ENCODE results near the gene CXCL14. TPM values are rescaled to one million over a fixed set of nuclear protein-coding genes. Genes with fewer than 3 reads are reported as not detected.

The CXCL14 gene
- total and polyA plus RNA-seq, 2 experiments from 2014 or later, result 1.7 TPM; not detected in 1

DNA sequence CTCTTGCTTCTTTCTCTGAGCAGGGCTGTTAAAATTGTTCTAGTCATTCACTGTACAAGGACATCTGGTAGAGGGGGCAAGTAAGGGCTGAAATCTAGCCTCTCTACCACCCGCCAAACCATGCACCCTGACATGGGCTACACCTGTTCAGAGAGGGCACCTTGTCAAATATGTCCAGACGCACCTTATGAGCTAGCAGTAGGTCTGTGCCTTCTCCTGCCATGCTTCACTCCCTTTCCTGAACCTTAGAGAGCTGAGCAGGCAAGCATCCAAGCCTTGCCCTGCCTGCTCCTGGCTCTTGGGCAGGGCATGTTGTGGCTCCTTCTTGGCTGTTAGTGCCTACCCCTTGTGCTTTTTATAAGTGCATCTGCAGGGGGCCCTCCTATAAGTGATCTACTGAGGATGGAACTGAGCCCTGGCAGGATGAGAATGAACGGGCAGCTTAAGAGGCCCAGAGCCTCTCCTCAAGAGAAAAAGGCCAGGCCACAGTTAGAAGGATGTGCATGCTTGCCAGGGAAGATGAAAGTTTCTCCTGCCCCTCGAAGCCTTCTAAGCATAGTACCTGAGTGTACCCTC lies 39.3 kb downstream of the CXCL14 start (continued):
- TF ChIP-seq CTCF (conservative IDR thresholded peaks at IDR 0.05; ENCODE audit: low read depth in 2 of 2) (no peak), JUNB (IDR thresholded peaks at IDR 0.05; ENCODE audit: unreplicated experiment) (no peak), ZNF114 (CRISPR knock-in tag; IDR thresholded peaks at IDR 0.05) (no peak), ETS1 (IDR thresholded peaks at IDR 0.05) (no peak), POLR2AphosphoS5 (IDR thresholded peaks at IDR 0.05; ENCODE audit: low read depth) (no peak), ZNF331 (CRISPR knock-in tag; IDR thresholded peaks at IDR 0.05; ENCODE audit: low read depth) (no peak), EZH2phosphoT487 (IDR thresholded peaks at IDR 0.05; ENCODE audit: unreplicated experiment) (no peak)

GRCh38 chr5:135538261-135538660 lies 40.5 kb downstream of the CXCL14 start:
- Histone ChIP-seq H3K27me3 (ENCODE audit: insufficient read depth) (peaks cover 100% of the 10 kb centered on the region), H3K79me2 (replicated peaks; ENCODE audit: insufficient read depth) (no peaks in the 10 kb centered on the region), H3K4me1 (ENCODE audit: insufficient read depth) (peaks cover 28% of the 10 kb centered on the region), H3K4me3 (no peak overlapping the region), H2AFZ (no peak overlapping the region), H3F3A (replicated peaks; ENCODE audit: low read depth) (peaks cover 11% of the 10 kb centered on the region; the same call in 1 of the 2 replicates), H3K36me3 (ENCODE audit: insufficient read depth) (no peaks in the 10 kb centered on the region; the same call in 1 of the 2 replicates), H3K27ac (ENCODE audit: low read depth) (no peak overlapping the region), H4K20me1 (replicated peaks; ENCODE audit: insufficient read depth) (peaks cover 47% of the 10 kb centered on the region), H3K9me2 (ENCODE audit: insufficient read depth) (no peaks in the 10 kb centered on the region), H3K4me2 (no peak overlapping the region)
- Mint-ChIP-seq H3K36me3 (ENCODE audit: low read depth) (no peaks in the 10 kb centered on the region; the same call in 2 of the 3 replicates), H3K27me3 (ENCODE audit: insufficient read depth, low read depth, poor library complexity) (peaks cover 100% of the 10 kb centered on the region), H3K4me1 (peaks cover 22% of the 10 kb centered on the region), H3K27ac (no peak overlapping the region), H3K9me3 (peaks cover 17% of the 10 kb centered on the region), H3K4me3 (no peak overlapping the region)
- DNase-seq (ENCODE audit: low spot score) (no peak), ATAC-seq (no peak)
- TF ChIP-seq ZNF114 (CRISPR knock-in tag; IDR thresholded peaks at IDR 0.05), result no peak
- TF ChIP-seq ZNF462 (CRISPR knock-in tag; IDR thresholded peaks at IDR 0.05), result no peak
- no peak for TF ChIP-seq STAT1 (IDR thresholded peaks at IDR 0.05; ENCODE audit: unreplicated experiment)
- no peak for TF ChIP-seq POLR2AphosphoS5 (IDR thresholded peaks at IDR 0.05; ENCODE audit: low read depth)
- TF ChIP-seq CREB1 (CRISPR knock-in tag; IDR thresholded peaks at IDR 0.05; ENCODE audit: low read depth), result no peak
- no peak for TF ChIP-seq EZH2 (IDR thresholded peaks at IDR 0.05; ENCODE audit: low read depth, unreplicated experiment)
- TF ChIP-seq EZH2phosphoT487 (IDR thresholded peaks at IDR 0.05; ENCODE audit: unreplicated experiment), result no peak
- no peak for TF ChIP-seq ETS1 (IDR thresholded peaks at IDR 0.05)
- TF ChIP-seq NANOG (IDR thresholded peaks at IDR 0.05; ENCODE audit: borderline replicate concordance), result no peak
- TF ChIP-seq CTCF (conservative IDR thresholded peaks at IDR 0.05; ENCODE audit: low read depth in 2 of 2), result no peak
